ENCODE data around the gene RCOR2.

GRCh38 chr11:63892228-63892627 is 24.7 kb downstream of the RCOR2 start:
- TF ChIP-seq, protein P1, sequence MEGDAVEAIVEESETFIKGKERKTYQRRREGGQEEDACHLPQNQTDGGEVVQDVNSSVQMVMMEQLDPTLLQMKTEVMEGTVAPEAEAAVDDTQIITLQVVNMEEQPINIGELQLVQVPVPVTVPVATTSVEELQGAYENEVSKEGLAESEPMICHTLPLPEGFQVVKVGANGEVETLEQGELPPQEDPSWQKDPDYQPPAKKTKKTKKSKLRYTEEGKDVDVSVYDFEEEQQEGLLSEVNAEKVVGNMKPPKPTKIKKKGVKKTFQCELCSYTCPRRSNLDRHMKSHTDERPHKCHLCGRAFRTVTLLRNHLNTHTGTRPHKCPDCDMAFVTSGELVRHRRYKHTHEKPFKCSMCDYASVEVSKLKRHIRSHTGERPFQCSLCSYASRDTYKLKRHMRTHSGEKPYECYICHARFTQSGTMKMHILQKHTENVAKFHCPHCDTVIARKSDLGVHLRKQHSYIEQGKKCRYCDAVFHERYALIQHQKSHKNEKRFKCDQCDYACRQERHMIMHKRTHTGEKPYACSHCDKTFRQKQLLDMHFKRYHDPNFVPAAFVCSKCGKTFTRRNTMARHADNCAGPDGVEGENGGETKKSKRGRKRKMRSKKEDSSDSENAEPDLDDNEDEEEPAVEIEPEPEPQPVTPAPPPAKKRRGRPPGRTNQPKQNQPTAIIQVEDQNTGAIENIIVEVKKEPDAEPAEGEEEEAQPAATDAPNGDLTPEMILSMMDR (conservative IDR thresholded peaks at IDR 0.05): no peak
- TF ChIP-seq EZH2 (IDR thresholded peaks at IDR 0.05; ENCODE audit: low read depth): no peak
